GM18526 (cell line): ENCODE measurements around the gene PALD1.

Source experiments
- POLR2A ChIP-seq: IDR thresholded peaks from 3 replicates; pipeline ENCODE4 v1.6.1; 2011; ENCODE audit not compliant: insufficient read length; ENCODE audit errors: extremely low read depth

Gene PALD1

GRCh38 chr10:70586348-70586930, 107.9 kb downstream of the PALD1 start:
- TF ChIP-seq POLR2A, result no peak

DNA sequence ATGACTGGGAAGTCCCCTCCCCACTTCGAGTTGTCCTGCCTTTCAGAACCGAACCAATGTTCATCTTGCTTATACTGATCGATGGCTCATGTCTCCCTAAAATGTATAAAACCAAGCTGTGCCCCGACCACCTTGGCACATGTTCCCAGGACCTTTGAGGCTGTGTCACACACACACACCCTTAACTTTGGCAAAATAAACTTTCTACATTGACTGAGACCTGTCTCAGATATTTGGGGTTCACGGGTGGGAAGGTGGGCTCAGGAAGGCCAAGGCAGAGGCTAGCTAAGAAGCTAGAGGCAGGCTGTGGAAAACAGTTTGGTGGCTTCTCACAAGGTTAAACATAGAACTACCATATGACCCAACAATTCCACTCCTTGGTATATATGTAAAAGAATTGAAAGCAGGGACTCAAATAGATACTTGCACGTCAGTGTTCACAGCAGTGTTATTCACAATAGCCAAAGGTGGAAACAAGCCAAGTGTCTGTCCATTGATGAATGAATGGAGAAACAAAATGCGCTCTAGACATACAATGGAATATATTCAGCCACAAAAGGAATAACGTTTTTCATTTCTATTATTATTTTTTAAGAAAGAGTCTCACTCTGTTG, 108.6 kb downstream of the PALD1 start:
- no peak for TF ChIP-seq POLR2A

DNA sequence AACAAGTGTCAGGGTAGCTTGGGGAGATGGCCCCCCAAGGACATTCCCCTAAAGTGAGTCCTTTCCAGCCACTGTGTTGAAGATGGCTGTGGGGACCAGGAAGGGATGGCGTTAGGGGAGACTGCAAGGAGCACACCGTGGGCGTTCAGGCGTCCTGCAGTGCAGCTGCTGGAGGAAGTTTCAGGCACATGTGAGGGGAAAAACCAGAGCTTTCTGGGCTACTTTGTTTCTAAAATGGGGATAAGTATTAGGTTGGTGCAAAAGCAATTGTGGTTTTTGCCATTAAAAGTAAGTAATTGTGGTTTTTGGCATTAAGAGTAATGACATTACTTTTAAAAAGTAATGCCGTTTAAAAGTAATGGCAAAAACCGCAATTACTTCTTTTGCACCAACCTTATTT, 109.7 kb downstream of the PALD1 start:
- TF ChIP-seq POLR2A, result no peak

- TF ChIP-seq POLR2A, result no peak
These were observed 110.4 kb downstream of the PALD1 start for GRCh38 chr10:70588859-70589570.

DNA sequence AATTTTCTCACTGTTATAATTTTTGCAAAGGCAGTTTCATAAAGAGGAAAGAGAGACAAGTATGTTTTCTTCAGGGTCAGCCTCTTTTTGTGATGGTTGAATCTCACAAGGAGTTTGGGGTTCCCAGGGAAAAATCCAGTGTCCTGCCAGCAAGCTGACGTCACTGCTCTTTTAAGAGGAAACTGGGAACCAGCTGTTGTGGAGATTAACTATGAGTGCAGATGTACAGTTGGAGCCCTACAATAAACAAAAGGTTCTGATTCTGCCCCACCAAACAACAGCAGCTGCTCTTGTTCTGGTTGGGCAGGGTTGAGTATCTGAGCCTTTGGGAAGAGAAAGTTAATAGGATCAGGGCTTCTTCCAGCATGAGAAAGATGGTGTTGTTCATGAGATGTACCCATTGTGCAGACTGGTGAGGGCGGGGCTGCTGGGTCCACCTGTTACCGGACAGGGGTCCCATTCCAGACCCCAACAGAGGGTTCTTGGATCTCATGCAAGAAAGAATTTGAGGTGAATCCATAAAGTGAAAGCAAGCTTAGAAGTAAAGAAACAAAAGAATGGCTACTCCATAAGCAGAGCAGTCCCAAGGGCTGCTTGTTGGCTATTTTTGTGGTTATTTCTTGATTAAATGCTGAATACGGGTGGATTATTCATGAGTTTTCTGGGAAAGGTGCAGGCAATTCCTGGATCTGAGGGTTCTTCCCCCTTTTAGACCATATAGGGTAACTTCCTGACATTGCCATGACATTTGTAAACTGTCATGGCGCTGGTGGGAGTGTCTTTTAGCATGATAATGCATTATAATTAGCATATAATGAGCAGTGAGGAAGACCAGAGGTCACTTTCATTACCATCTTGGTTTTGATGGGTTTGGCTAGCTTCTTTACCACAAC, 111.4 kb downstream of the PALD1 start:
- TF ChIP-seq POLR2A, result no peak

- TF ChIP-seq POLR2A, result no peak
These were observed 112.3 kb downstream of the PALD1 start for GRCh38 chr10:70590655-70591416.

GRCh38 chr10:70592186-70592735, 113.7 kb downstream of the PALD1 start:
- TF ChIP-seq POLR2A, result no peak

DNA sequence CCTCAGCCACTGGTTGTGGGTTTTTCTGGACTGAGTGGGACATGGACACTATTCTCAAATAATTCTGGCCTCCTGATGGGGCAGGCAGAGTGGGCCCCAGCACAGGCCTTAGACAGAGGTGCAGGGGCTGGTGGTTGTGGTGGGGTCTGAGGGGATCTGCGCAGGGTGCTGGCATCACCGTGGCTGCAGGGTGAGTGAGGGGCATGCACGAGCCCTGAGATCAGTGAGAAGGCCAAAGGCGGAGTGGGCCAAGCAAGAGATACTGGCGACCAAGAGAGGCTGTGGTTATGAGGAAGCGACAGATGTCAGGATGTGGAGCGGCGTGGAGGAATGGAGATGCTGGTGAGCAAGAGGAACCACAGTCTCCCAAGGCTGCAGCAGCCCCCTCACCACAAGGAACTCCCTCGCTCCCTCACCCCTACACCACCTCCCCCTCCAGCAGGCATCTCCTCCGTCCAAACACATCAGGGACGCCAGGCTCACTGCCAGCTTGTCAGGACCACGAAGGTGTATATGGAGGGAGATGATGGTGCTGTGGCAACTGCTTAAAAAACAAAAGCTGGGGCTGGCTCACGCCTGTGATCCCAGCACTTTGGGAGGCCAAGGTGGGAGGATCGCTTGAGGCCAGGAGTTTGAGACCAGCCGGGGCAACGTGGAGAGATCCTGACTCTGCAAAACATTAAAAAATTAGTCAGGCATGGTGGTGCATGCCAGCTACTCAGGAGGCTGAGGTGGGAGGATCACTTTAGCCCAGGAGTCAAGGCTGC, 114.4 kb downstream of the PALD1 start:
- no peak for TF ChIP-seq POLR2A

- TF ChIP-seq POLR2A, result no peak
These were observed 114.9 kb downstream of the PALD1 start for GRCh38 chr10:70593513-70593890.

DNA sequence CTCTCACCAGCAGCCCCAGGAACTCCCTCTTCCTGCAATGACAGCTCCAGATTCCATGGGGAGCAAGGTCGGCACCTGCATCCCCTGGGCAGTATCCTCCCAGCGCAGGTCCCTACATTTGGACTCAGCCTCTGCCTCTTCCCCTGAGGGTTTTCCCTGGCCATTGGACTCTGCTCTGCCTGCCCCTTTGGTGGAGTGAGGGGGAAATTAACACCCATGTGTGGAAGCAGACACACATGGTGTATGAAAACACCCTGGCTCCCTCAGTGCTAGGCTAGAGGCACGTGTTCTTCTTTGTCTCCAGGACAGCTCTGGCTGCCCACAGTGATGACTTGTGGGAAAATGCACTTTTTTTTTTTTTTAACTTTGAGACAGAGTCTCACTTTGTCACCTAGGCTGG, 115.6 kb downstream of the PALD1 start:
- TF ChIP-seq POLR2A, result no peak

DNA sequence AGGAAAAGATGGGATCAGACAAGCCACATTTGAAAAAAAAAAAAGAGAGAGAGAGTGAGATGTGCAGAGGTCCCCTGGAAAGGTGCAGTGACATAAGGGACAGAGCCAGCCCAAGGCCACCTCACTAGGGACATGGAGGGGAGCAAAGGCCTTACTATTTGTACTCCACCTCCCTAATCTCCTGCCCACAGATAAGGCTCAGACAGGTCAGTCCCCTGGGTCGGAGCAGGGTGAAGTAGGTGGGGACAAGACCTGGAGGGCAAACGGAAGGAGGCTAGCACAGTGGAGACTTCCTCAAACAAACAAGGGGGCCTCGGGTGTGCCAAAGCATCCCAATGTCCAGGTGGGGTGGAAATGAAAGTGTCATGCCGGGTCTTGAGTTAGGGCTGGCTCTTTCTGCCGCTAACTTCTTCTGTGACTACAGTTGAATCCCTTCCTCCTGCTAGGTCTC, 117.0 kb downstream of the PALD1 start:
- TF ChIP-seq POLR2A, result no peak

- no peak for TF ChIP-seq POLR2A
These were observed 117.7 kb downstream of the PALD1 start for GRCh38 chr10:70596110-70596798.
